Measurements from ENCODE around the gene ABCC11. TPM values are rescaled to one million over a fixed set of nuclear protein-coding genes. Genes with fewer than 3 reads are reported as not detected.
A peak's percentile ranks its signal among the peaks of the same experiment; 100 is the strongest.

ABCC11 gene
- under 1 TPM in 1 of 2 donors, not detected in 1; 0.70 TPM for total RNA-seq
- not detected for polyA plus RNA-seq (2013, experiment 1 of 2)
- polyA plus RNA-seq (2013, experiment 2 of 2), result 0.41 TPM
- long read RNA-seq, experiment 1, result 0 reads
- long read RNA-seq, experiment 2, partial matches to known transcripts, result 0 of 2 reads
- long read RNA-seq, experiment 2, other reads (novel, unspliced or antisense), result 2 of 2 reads
- long read RNA-seq, experiment 3, partial matches to known transcripts, result 1 of 1 reads
- long read RNA-seq, experiment 3, other reads (novel, unspliced or antisense), result 0 of 1 reads
- long read RNA-seq, experiment 4, result 0 reads

DNA sequence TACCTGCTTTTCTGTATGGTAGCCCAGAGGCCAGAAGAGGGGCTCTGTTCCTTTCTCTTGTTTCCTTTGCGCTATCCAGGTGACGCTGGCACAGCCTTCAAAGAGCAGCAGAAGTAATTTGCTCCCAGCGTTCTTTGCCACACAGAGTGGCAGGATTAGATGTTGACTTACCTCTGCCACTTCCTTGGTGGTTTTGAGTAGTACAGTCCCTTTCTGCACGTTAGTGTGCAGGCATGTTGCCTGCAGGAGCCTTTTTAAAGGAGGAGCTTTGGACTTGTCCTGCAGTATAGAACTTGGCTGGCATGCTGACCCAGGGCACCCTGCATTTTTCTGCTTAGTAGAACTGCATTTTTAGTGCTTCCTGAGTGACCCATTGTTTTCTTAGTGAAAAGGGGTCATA lies at the start of gene ABCC11:
TSS of gene ABCC11 (minus strand) at position 229 of the 400 bp plus-strand sequence. CDS start 15,618 bp downstream, outside the sequence.
- TF ChIP-seq, protein P1, sequence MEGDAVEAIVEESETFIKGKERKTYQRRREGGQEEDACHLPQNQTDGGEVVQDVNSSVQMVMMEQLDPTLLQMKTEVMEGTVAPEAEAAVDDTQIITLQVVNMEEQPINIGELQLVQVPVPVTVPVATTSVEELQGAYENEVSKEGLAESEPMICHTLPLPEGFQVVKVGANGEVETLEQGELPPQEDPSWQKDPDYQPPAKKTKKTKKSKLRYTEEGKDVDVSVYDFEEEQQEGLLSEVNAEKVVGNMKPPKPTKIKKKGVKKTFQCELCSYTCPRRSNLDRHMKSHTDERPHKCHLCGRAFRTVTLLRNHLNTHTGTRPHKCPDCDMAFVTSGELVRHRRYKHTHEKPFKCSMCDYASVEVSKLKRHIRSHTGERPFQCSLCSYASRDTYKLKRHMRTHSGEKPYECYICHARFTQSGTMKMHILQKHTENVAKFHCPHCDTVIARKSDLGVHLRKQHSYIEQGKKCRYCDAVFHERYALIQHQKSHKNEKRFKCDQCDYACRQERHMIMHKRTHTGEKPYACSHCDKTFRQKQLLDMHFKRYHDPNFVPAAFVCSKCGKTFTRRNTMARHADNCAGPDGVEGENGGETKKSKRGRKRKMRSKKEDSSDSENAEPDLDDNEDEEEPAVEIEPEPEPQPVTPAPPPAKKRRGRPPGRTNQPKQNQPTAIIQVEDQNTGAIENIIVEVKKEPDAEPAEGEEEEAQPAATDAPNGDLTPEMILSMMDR (conservative IDR thresholded peaks at IDR 0.05), result no peak
- Histone ChIP-seq H3K4me1 (ENCODE audit: control insufficient read depth, insufficient read depth, low read length) (peaks cover 4% of the 10 kb centered on the region), H3K36me3 (ENCODE audit: control insufficient read depth, insufficient read depth, low read length) (peaks cover 2% of the 10 kb centered on the region), H3K27ac (ENCODE audit: low read depth, low read length) (no peak within 1 kb of the TSS), H3K9ac (ENCODE audit: extremely low read depth, low read length, poor library complexity, severe bottlenecking) (no peak within 1 kb of the TSS), H3K27me3 (ENCODE audit: control insufficient read depth, insufficient read depth, low read length, poor library complexity, severe bottlenecking) (no peaks in the 10 kb centered on the region), H3K4me3 (ENCODE audit: low read length) (no peak within 1 kb of the TSS), H3K9me3 (ENCODE audit: control insufficient read depth, low read length) (no peaks in the 10 kb centered on the region)
- 59 to 86% methylated on average over 1 to 4 of the region's 4 CpGs for WGBS, 2 experiments (ENCODE audit: insufficient coverage in 1 of 2, insufficient read length in 1 of 2)
- H3K36me3 Mint-ChIP-seq (ENCODE audit: low read depth), result no peaks in the 10 kb centered on the region
- no peak within 1 kb of the TSS for H3K4me3 Mint-ChIP-seq
- H3K27ac Mint-ChIP-seq, result peak within 1 kb of the TSS; percentile 18
- peaks cover 24% of the 10 kb centered on the region for H3K4me1 Mint-ChIP-seq
- no peaks in the 10 kb centered on the region for H3K27me3 Mint-ChIP-seq (ENCODE audit: insufficient read depth)
- H3K9me3 Mint-ChIP-seq, result no peaks in the 10 kb centered on the region
- DNase-seq, result no peak

DNA sequence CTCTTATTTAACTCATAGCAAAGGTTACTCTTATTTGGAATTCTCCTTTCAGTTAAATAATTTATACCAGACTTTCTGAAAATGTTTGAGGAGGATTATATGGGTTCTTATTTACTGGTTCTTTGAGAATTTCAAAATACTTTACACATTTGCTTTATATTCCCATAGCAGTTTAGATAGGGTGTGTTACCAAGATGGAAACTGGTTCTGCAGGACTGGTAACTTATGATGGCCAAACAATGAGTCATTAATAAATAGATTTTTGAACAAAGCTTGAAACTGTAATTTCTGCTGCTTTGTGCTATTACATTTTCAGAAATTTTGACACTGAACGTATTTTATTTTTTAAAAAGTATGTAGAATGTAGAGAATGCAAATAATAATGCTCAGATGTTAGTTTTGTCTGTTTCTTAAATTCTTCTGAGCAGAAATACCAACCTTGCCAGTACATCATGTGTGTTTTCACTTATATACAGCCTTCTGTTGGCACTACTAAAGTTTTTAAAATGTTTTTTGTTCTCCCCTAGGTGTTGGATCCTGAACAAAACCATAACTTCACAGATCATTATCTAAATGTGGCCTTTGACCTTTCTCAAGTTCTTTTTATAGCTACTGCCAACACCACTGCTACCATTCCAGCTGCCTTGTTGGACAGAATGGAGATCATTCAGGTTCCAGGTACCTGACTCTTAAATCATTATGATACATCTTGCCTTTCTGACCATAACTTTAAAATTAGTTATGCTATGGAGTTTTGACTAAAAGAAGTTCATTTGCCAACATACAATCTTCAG lies 48.3 kb upstream of the ABCC11 start:
- no peak for DNase-seq
- H3K27ac Mint-ChIP-seq, result no peak overlapping the region
- H3K4me3 Mint-ChIP-seq, result no peak overlapping the region

DNA sequence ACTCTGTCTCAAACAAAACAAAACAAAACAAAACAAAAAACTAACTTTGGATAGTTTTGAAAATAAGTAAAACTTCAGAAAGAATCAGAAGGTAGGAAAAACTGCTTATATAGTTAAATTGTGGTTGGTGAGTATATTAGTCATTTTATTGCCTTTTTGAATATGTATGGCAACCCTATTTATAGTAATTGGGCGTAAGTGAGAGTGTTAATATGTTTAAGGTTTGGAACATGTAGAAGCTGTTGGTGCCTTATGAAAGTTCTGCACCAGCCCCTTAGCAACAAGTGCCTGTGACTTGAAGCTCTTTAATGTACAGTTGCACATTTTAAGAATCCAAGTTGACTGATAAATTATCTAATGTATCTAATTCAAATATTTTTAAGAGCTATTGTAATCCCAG lies 47.4 kb upstream of the ABCC11 start:
- DNase-seq, result no peak
- TF ChIP-seq, protein P1 (conservative IDR thresholded peaks at IDR 0.05), result no peak
- Histone ChIP-seq H3K36me3 (ENCODE audit: control insufficient read depth, insufficient read depth, low read length) (peaks cover 63% of the 10 kb centered on the region), H3K4me3 (ENCODE audit: low read length) (no peak overlapping the region), H3K9me3 (ENCODE audit: control insufficient read depth, low read length) (peaks cover 14% of the 10 kb centered on the region), H3K27me3 (ENCODE audit: control insufficient read depth, insufficient read depth, low read length, poor library complexity, severe bottlenecking) (no peaks in the 10 kb centered on the region), H3K27ac (ENCODE audit: low read depth, low read length) (no peak overlapping the region), H3K9ac (ENCODE audit: extremely low read depth, low read length, poor library complexity, severe bottlenecking) (no peak overlapping the region), H3K4me1 (ENCODE audit: control insufficient read depth, insufficient read depth, low read length) (no peaks in the 10 kb centered on the region)
- H3K4me3 Mint-ChIP-seq, result no peak overlapping the region
- H3K9me3 Mint-ChIP-seq, result no peaks in the 10 kb centered on the region
- H3K27ac Mint-ChIP-seq, result no peak overlapping the region
- peaks cover 56% of the 10 kb centered on the region for H3K36me3 Mint-ChIP-seq (ENCODE audit: low read depth)
- H3K27me3 Mint-ChIP-seq (ENCODE audit: insufficient read depth), result no peaks in the 10 kb centered on the region
- H3K4me1 Mint-ChIP-seq, result peaks cover 11% of the 10 kb centered on the region
- 90% methylated on average over 1 of the region's 1 CpG; no CpG with 5 or more reads in 1 of the 2 experiments for WGBS, 2 experiments (ENCODE audit: insufficient coverage in 1 of 2, insufficient read length in 1 of 2)

More for the DNA sequence above, 48.3 kb upstream of the ABCC11 start:
- TF ChIP-seq, protein P1 (conservative IDR thresholded peaks at IDR 0.05), result no peak
- H3K27me3 ChIP-seq (ENCODE audit: control insufficient read depth, insufficient read depth, low read length, poor library complexity, severe bottlenecking), result no peaks in the 10 kb centered on the region
- peaks cover 66% of the 10 kb centered on the region for H3K36me3 ChIP-seq (ENCODE audit: control insufficient read depth, insufficient read depth, low read length)
- no peak overlapping the region for H3K27ac ChIP-seq (ENCODE audit: low read depth, low read length)
- no peaks in the 10 kb centered on the region for H3K27me3 Mint-ChIP-seq (ENCODE audit: insufficient read depth)
- H3K9ac ChIP-seq (ENCODE audit: extremely low read depth, low read length, poor library complexity, severe bottlenecking), result no peak overlapping the region
- peaks cover 11% of the 10 kb centered on the region for H3K4me1 Mint-ChIP-seq
- 94% methylated on average over 1 of the region's 1 CpG; no CpG with 5 or more reads in 1 of the 2 experiments for WGBS, 2 experiments (ENCODE audit: insufficient coverage in 1 of 2, insufficient read length in 1 of 2)
- peaks cover 14% of the 10 kb centered on the region for H3K9me3 ChIP-seq (ENCODE audit: control insufficient read depth, low read length)
- no peaks in the 10 kb centered on the region for H3K4me1 ChIP-seq (ENCODE audit: control insufficient read depth, insufficient read depth, low read length)
- peaks cover 56% of the 10 kb centered on the region for H3K36me3 Mint-ChIP-seq (ENCODE audit: low read depth)
- H3K9me3 Mint-ChIP-seq, result no peaks in the 10 kb centered on the region
- H3K4me3 ChIP-seq (ENCODE audit: low read length), result no peak overlapping the region

All from endodermal cell (in vitro differentiated cells).